GM19468 (cell line): Measurements from ENCODE around the gene TSSK6.

Source experiments
- ATAC-seq: cut with Tn5 transposase; IDR thresholded peaks from one replicate; pipeline ENCODE4 v1.9.1; 2021; ENCODE audit warnings: mild to moderate bottlenecking, moderate library complexity, moderate number of reproducible peaks; ENCODE audit not compliant: unreplicated experiment; ENCODE audit errors: extremely low read depth

Gene TSSK6

GRCh38 chr19:19491321-19492025 lies 23.9 kb downstream of the TSSK6 start:
- ATAC-seq: no peak

GRCh38 chr19:19490214-19490968 lies 25.0 kb downstream of the TSSK6 start:
- no peak for ATAC-seq

- no peak for ATAC-seq
Observed at GRCh38 chr19:19489804-19490204, 25.5 kb downstream of the TSSK6 start.

- ATAC-seq: peak; percentile 25
Observed at GRCh38 chr19:19488875-19489690, 26.3 kb downstream of the TSSK6 start.

- no peak for ATAC-seq
Observed at GRCh38 chr19:19487950-19488874, 27.1 kb downstream of the TSSK6 start.

- no peak for ATAC-seq
Observed at GRCh38 chr19:19487077-19487949, 28.0 kb downstream of the TSSK6 start.

- no peak for ATAC-seq
Observed at GRCh38 chr19:19486343-19487076, 28.8 kb downstream of the TSSK6 start.

GRCh38 chr19:19485998-19486290 lies 29.4 kb downstream of the TSSK6 start:
- no peak for ATAC-seq

- no peak for ATAC-seq
Observed at GRCh38 chr19:19485161-19485997, 30.0 kb downstream of the TSSK6 start.

GRCh38 chr19:19482809-19483596 lies 32.3 kb downstream of the TSSK6 start:
- no peak for ATAC-seq

GRCh38 chr19:19480688-19481087 lies 34.7 kb downstream of the TSSK6 start:
- ATAC-seq: no peak

- no peak for ATAC-seq
Observed at GRCh38 chr19:19477705-19478383, 37.5 kb downstream of the TSSK6 start.

- ATAC-seq: no peak
Observed at GRCh38 chr19:19475849-19476828, 39.2 kb downstream of the TSSK6 start.

- ATAC-seq: no peak
Observed at GRCh38 chr19:19475015-19475765, 40.2 kb downstream of the TSSK6 start.
